Measurements from ENCODE around the gene TTL. TPM values are rescaled to one million over a fixed set of nuclear protein-coding genes. Genes with fewer than 3 reads are reported as not detected.
A peak's percentile ranks its signal among the peaks of the same experiment; 100 is the strongest.

The TTL gene
- total and polyA plus RNA-seq, 3 experiments from 2014 or later, result 4.6 to 46.1 (median 45.9) TPM

DNA sequence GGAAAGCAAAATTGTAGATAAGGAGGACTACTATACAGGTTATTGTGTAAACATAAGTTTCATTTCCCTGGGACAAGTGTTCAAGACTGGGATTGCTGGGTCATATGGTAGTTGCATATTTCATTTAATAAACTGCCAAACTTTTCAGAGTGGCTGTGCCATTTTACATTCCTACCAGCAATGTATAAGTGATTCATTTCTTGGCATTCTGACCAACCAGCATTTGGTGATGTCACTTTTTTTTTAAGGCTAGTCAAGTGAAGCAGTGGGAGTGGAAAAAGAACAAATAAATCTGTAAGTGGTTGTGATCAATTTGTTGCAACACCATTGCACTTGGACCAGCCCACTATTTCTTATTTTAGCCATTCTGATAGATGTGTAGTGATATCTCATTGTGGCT, 97.3 kb downstream of the TTL start:
- H3K36me3 Mint-ChIP-seq, result peaks cover 9 to 26% (median 11%) of the 10 kb centered on the region in 3 donors
- H3K36me3 ChIP-seq (ENCODE audit: insufficient read depth, low read length), result peaks cover 24% of the 10 kb centered on the region
- H3K4me3 ChIP-seq (ENCODE audit: low read length), result no peak overlapping the region
- ChIA-PET CTCF (no interaction called here), POLR2A (no interaction called here)
- H3K4me3 Mint-ChIP-seq, result no peak overlapping the region
- H3K9me3 ChIP-seq (ENCODE audit: low read length), result no peaks in the 10 kb centered on the region
- H3K27me3 ChIP-seq (ENCODE audit: insufficient read depth, low read length, poor library complexity, severe bottlenecking), result no peaks in the 10 kb centered on the region
- H3K4me1 Mint-ChIP-seq, result peaks cover 8 to 17% (median 15%) of the 10 kb centered on the region in 3 donors
- peaks cover 8% of the 10 kb centered on the region for H3K4me1 ChIP-seq (ENCODE audit: insufficient read depth, low read length)
- H3K27me3 Mint-ChIP-seq, result no peaks in the 10 kb centered on the region
- H3K9me3 Mint-ChIP-seq, result no peaks in the 10 kb centered on the region
- no peak overlapping the region for H3K27ac ChIP-seq (ENCODE audit: low read depth, low read length)
- DNase-seq, result no peak
- no peak overlapping the region for H3K27ac Mint-ChIP-seq

DNA sequence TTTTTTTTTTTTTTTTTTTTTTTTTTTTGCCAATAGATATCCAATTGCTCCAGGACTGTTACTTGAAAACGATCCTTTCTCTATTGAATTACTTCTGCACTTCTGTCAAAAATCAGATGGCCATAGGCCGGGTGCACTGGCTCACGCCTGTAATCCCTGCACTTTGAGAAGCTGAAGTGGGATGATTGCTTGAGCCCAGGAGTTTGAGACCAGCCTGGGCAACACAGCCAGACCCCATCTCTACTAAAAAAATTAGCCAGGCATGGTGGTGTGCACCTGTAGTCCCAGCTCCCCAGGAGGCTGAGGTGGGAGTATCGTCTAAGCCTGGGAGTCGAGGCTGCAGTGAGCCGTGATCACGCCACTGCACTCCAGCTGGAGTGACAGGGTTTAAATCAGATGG, 98.1 kb downstream of the TTL start:
- ChIA-PET POLR2A (no interaction called here), CTCF (no interaction called here)
- Histone ChIP-seq H3K4me3 (ENCODE audit: low read length) (no peak overlapping the region), H3K36me3 (ENCODE audit: insufficient read depth, low read length) (peaks cover 19% of the 10 kb centered on the region), H3K9me3 (ENCODE audit: low read length) (no peaks in the 10 kb centered on the region), H3K27me3 (ENCODE audit: insufficient read depth, low read length, poor library complexity, severe bottlenecking) (no peaks in the 10 kb centered on the region), H3K27ac (ENCODE audit: low read depth, low read length) (no peak overlapping the region), H3K4me1 (ENCODE audit: insufficient read depth, low read length) (peaks cover 13% of the 10 kb centered on the region)
- H3K27ac Mint-ChIP-seq, result no peak overlapping the region
- peaks cover 9 to 25% (median 11%) of the 10 kb centered on the region in 3 donors for H3K36me3 Mint-ChIP-seq
- no peaks in the 10 kb centered on the region for H3K9me3 Mint-ChIP-seq
- H3K27me3 Mint-ChIP-seq, result no peaks in the 10 kb centered on the region
- no peak overlapping the region for H3K4me3 Mint-ChIP-seq
- peaks cover 16 to 24% (median 23%) of the 10 kb centered on the region in 3 donors for H3K4me1 Mint-ChIP-seq
- no peak for DNase-seq

DNA sequence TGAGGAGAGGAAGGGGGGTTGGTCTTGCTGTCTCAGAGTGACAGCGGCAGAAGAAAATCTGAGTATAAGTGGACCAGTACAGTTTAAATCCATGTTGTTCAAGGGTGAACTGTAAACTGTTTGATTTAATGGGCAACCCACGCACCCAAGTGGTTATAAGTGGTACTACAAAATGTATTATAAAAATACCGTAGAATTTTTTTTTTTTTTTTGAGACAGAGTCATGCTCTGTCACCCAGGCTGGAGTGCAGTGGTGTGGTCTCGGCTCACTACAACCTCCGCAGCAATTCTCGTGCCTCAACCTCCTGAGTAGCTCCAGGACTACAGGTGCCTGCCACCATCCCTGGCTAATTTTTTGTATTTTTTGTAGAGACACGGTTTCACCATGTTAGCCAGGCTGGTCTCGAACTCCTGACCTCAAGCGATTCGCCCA, 100.4 kb downstream of the TTL start:
- Histone ChIP-seq H3K27ac (ENCODE audit: low read depth, low read length) (no peak overlapping the region), H3K27me3 (ENCODE audit: insufficient read depth, low read length, poor library complexity, severe bottlenecking) (no peaks in the 10 kb centered on the region), H3K4me3 (ENCODE audit: low read length) (no peak overlapping the region), H3K36me3 (ENCODE audit: insufficient read depth, low read length) (peaks cover 5% of the 10 kb centered on the region), H3K4me1 (ENCODE audit: insufficient read depth, low read length) (peaks cover 29% of the 10 kb centered on the region), H3K9me3 (ENCODE audit: low read length) (no peaks in the 10 kb centered on the region)
- Mint-ChIP-seq H3K27me3 (no peaks in the 10 kb centered on the region), H3K4me3 (peak overlapping the region in 4 of 7 donors; percentile 5 to 40 (median 18)), H3K27ac (peak overlapping the region in 6 of 8 donors; percentile 4 to 99 (median 68)), H3K4me1 (peaks cover 28 to 41% (median 39%) of the 10 kb centered on the region in 3 donors), H3K9me3 (no peaks in the 10 kb centered on the region), H3K36me3 (peaks cover 5 to 17% (median 9%) of the 10 kb centered on the region in 3 donors)
- peak; percentile 7 to 62 (median 53) for DNase-seq
- POLR2A ChIA-PET, result no interaction called here
- CTCF ChIA-PET, result interaction anchor here (1.3 to 1.7 kb wide), 4 partner anchors 10 to 101 kb away, joined by 4 to 8 read pairs (median 5); partner anchors contain the start of gene SLC20A1

DNA sequence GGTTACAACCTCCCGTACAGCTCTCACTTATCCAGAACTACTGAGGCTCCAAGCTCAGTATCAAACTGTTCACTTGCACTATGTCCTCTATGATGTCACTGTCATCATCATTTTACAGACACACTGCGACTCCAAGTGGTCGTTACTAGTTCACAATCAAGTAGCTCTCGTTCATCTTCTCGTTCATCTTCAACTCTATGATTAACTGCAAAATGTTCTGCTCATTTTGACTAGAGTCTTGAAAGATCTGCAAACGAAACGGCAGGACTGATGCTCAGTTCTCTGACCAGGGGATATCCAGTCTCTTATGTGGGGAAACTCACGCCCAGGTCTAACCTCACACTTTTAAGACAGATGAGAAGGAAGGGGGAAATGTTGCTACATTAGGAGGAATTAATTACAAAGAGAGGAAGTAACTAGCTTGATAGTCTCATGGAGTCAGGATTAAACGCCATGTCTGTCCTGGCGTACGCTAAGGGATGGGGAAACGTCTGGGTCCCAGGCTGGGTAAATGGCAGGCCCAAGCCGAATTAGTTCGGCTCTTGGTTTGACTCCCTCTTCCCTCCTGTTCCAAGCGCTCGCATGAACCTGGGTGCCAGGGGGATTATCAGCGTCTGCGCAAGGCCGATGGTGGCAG, 101.7 kb downstream of the TTL start:
- CTCF ChIA-PET, result interaction anchor here (1.2 to 1.7 kb wide), 5 partner anchors 9 to 103 kb away, joined by 3 to 8 read pairs (median 5); partner anchors contain the start of gene SLC20A1
- Histone ChIP-seq H3K4me1 (ENCODE audit: insufficient read depth, low read length) (peaks cover 29% of the 10 kb centered on the region), H3K36me3 (ENCODE audit: insufficient read depth, low read length) (peaks cover 7% of the 10 kb centered on the region), H3K9me3 (ENCODE audit: low read length) (no peaks in the 10 kb centered on the region), H3K27me3 (ENCODE audit: insufficient read depth, low read length, poor library complexity, severe bottlenecking) (no peaks in the 10 kb centered on the region), H3K4me3 (ENCODE audit: low read length) (peak overlapping the region; percentile 96), H3K27ac (ENCODE audit: low read depth, low read length) (peak overlapping the region; percentile 89)
- H3K9me3 Mint-ChIP-seq, result no peaks in the 10 kb centered on the region
- H3K27me3 Mint-ChIP-seq, result no peaks in the 10 kb centered on the region
- H3K36me3 Mint-ChIP-seq, result peaks cover 8 to 27% (median 14%) of the 10 kb centered on the region in 3 donors
- H3K4me1 Mint-ChIP-seq, result peaks cover 30 to 42% (median 39%) of the 10 kb centered on the region in 3 donors
- POLR2A ChIA-PET, result interaction anchor here (1.1 to 1.7 kb wide), 3 partner anchors 62 to 329 kb away, joined by 3 to 7 read pairs (median 3); partner anchors contain the start of genes SLC20A1 and ZC3H8
- peak overlapping the region; percentile 90 to 99 (median 98) for H3K27ac Mint-ChIP-seq
- DNase-seq, result peak in 1 of 5 donors; percentile 3
- peak overlapping the region; percentile 86 to 98 (median 96) for H3K4me3 Mint-ChIP-seq

DNA sequence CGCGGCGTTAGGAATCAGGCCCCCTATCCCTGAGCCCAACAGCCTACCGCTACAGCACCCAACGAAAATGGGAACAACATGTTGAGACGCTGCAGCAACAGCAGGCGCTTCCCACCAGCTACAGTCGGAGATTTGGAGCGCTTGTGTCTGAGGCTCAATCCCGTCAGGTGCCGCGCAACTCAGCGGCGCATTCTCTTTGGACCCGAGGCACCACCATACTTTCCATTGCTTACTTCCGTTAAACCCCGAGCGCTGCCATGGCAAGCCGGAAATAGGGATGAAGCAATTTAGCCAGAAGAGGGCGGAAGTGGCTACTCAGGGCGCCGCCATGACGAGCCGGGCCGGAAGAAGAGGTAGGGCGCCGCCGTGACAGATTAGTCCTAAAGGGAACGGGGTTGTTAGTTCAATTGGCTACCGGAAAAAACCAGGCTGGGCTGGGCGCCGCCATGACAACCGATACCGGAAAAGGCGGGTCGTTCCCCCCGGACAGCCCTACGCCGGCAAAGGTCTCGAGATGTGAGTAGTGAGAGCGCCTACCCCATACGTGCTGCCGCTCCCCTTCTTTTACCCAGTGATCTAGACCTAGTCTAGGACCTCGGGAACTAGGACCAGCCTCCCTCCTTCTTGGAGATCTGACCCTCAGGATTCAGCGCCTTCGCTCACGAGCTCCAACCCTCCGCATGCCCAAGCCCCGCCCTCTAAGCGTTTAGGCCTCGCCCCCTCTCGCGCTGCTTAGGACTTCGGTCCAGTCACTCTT, 102.4 kb downstream of the TTL start, which contains the start of gene CHCHD5:
Gene CHCHD5 (plus strand): TSS at position 476 of the 757 bp plus-strand sequence. CDS start 39 bp downstream, at position 515.
- H3K36me3 ChIP-seq (ENCODE audit: insufficient read depth, low read length), result peaks cover 7% of the 10 kb centered on the region
- peak within 1 kb of the TSS; percentile 90 to 99 (median 98) for H3K27ac Mint-ChIP-seq
- H3K9me3 ChIP-seq (ENCODE audit: low read length), result no peaks in the 10 kb centered on the region
- no peaks in the 10 kb centered on the region for H3K27me3 Mint-ChIP-seq
- ChIA-PET CTCF (interaction anchor here (1.2 to 4.4 kb wide), 4 partner anchors 8 to 142 kb away, joined by 3 to 28 read pairs (median 6); no protein-coding TSS in a partner anchor), POLR2A (interaction anchor here (0.6 to 1.7 kb wide), 6 partner anchors 13 to 329 kb away, joined by 3 to 7 read pairs (median 3); partner anchors contain the start of genes SLC20A1 and ZC3H8)
- peaks cover 8 to 32% (median 14%) of the 10 kb centered on the region in 3 donors for H3K36me3 Mint-ChIP-seq
- H3K9me3 Mint-ChIP-seq, result no peaks in the 10 kb centered on the region
- peaks cover 29% of the 10 kb centered on the region for H3K4me1 ChIP-seq (ENCODE audit: insufficient read depth, low read length)
- peak within 1 kb of the TSS; percentile 89 for H3K27ac ChIP-seq (ENCODE audit: low read depth, low read length)
- no peaks in the 10 kb centered on the region for H3K27me3 ChIP-seq (ENCODE audit: insufficient read depth, low read length, poor library complexity, severe bottlenecking)
- peak; percentile 89 to 97 (median 94) for DNase-seq
- peak within 1 kb of the TSS; percentile 96 for H3K4me3 ChIP-seq (ENCODE audit: low read length)
- peak within 1 kb of the TSS; percentile 86 to 98 (median 96) for H3K4me3 Mint-ChIP-seq
- H3K4me1 Mint-ChIP-seq, result peaks cover 30 to 42% (median 39%) of the 10 kb centered on the region in 3 donors

DNA sequence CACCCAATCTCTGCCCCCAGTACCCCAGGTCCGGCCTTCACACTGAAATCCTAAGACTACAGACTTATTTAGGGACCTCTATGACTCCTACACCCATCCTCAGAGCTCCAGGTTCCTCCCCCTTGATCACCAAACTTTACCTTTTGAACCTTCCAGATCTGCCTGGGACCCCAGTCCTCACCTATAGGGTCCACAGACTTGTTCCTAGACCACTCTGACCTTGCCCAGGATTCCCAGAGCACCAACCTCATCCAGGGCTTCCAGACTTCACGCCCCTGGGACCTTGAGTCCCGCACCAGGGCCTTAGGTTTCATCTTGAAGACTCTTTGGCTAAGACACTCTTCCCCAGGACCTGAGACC, 102.9 kb downstream of the TTL start:
- ChIA-PET POLR2A (interaction anchor here (0.6 to 1.7 kb wide), 5 partner anchors 12 to 65 kb away, joined by 3 to 7 read pairs (median 3); partner anchors contain the start of gene SLC20A1), CTCF (interaction anchor here (1.6 to 4.4 kb wide), 2 partner anchors 14 to 142 kb away, joined by 8 to 28 read pairs; no protein-coding TSS in a partner anchor)
- Mint-ChIP-seq H3K27ac (peak overlapping the region; percentile 90 to 99 (median 98)), H3K36me3 (peaks cover 8 to 35% (median 14%) of the 10 kb centered on the region in 3 donors), H3K9me3 (no peaks in the 10 kb centered on the region), H3K4me1 (peaks cover 30 to 42% (median 39%) of the 10 kb centered on the region in 3 donors), H3K27me3 (no peaks in the 10 kb centered on the region), H3K4me3 (peak overlapping the region; percentile 86 to 98 (median 96))
- Histone ChIP-seq H3K4me1 (ENCODE audit: insufficient read depth, low read length) (peaks cover 29% of the 10 kb centered on the region), H3K27me3 (ENCODE audit: insufficient read depth, low read length, poor library complexity, severe bottlenecking) (no peaks in the 10 kb centered on the region), H3K36me3 (ENCODE audit: insufficient read depth, low read length) (peaks cover 7% of the 10 kb centered on the region), H3K4me3 (ENCODE audit: low read length) (peak overlapping the region; percentile 96), H3K27ac (ENCODE audit: low read depth, low read length) (peak overlapping the region; percentile 89), H3K9me3 (ENCODE audit: low read length) (no peaks in the 10 kb centered on the region)
- DNase-seq, result peak in 1 of 5 donors; percentile 2

DNA sequence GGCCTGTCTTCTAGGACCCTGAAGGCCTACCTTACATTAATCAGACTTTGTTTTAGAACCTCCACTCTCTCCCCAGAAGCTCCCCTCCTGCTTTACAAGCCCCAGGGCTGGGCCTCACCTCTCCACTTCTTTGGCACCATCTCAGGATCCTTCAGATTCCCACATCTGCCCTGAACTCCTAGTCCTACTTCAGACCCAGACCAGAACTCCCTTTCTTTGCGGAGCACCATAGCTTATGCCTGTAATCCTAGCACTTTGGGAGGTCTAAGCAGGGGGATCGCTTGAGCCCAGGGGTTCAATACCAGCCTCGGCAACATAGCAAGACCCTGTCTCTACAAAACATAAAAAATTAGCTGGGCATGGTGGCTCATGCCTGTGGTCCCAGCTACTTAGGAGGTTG, 103.4 kb downstream of the TTL start:
- POLR2A ChIA-PET, result interaction anchor here (0.6 to 1.7 kb wide), 3 partner anchors 12 to 65 kb away, joined by 3 to 7 read pairs (median 3); partner anchors contain the start of gene SLC20A1
- H3K9me3 Mint-ChIP-seq, result no peaks in the 10 kb centered on the region
- peak overlapping the region; percentile 96 for H3K4me3 ChIP-seq (ENCODE audit: low read length)
- H3K4me1 ChIP-seq (ENCODE audit: insufficient read depth, low read length), result peaks cover 29% of the 10 kb centered on the region
- CTCF ChIA-PET, result interaction anchor here (1.6 to 4.4 kb wide), 2 partner anchors 14 to 141 kb away, joined by 8 to 28 read pairs; no protein-coding TSS in a partner anchor
- H3K36me3 Mint-ChIP-seq, result peaks cover 10 to 38% (median 14%) of the 10 kb centered on the region in 3 donors
- no peaks in the 10 kb centered on the region for H3K9me3 ChIP-seq (ENCODE audit: low read length)
- no peaks in the 10 kb centered on the region for H3K27me3 ChIP-seq (ENCODE audit: insufficient read depth, low read length, poor library complexity, severe bottlenecking)
- H3K27ac Mint-ChIP-seq, result peak overlapping the region; percentile 27 to 99 (median 98)
- H3K4me1 Mint-ChIP-seq, result peaks cover 30 to 42% (median 39%) of the 10 kb centered on the region in 3 donors
- peak overlapping the region; percentile 86 to 98 (median 96) for H3K4me3 Mint-ChIP-seq
- H3K36me3 ChIP-seq (ENCODE audit: insufficient read depth, low read length), result peaks cover 7% of the 10 kb centered on the region
- peak in 1 of 5 donors; percentile 4 for DNase-seq
- H3K27me3 Mint-ChIP-seq, result no peaks in the 10 kb centered on the region
- H3K27ac ChIP-seq (ENCODE audit: low read depth, low read length), result peak overlapping the region; percentile 89
